GM21360 (cell line): ENCODE measurements around the gene MOB2.

Experiments used
- ATAC-seq: cut with Tn5 transposase; IDR thresholded peaks from one replicate; pipeline ENCODE4 v1.9.1; 2021; ENCODE audit warnings: mild to moderate bottlenecking, moderate library complexity; ENCODE audit not compliant: unreplicated experiment

The MOB2 gene

DNA sequence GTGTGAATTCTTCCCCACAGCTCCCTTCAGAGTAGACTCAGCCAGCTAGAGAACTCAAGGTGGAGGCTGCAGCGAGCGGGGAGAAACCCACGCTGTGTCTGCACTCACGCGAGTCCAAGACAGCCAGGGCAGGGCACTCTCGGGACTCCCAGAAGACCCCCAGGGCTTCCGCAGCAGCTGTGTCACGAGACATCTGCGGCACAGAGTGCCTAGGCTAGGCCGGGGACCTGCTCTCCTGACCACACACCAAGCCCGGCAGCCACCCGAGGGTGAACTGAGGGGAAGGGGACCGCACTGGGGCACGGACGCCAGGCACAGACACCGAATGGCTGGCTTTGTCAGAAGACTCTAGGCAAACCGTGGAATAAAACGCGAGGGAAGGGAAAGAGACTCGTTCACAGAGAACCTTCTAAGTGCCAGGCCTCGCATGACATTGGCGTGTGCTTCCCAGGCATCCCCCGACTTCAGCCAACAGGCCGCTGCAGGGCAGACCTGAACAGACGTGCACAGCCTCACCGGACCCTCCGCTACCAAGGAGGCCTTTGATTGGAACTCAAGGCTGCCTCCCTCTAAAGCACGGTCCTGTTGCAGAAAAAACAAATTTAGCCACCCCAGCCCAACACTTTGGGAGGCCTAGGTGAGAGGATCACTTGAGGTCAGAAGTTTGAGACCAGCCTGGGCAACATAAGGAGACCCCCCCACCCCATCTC is 18.2 kb upstream of the MOB2 start:
- no peak for ATAC-seq

DNA sequence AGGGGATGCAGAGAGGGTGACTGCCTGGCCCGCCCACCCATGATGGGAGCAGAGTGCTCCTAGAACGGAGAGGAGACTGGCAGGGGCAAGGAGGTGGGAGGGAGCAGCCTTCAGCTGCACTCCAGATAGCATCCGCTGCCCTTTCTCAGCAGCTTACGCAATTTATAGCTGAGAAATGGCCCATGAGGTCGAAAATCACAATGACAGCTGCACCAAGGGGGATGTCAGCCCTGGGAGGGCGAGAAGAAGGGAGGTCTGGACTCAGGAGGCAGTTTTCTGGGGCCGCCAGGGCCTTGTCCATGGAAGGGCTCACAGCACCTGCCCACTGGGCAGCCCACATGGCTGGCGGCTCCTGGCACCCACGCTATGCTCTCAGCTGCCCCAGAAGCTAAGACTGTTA is 17.6 kb upstream of the MOB2 start:
- ATAC-seq = no peak

DNA sequence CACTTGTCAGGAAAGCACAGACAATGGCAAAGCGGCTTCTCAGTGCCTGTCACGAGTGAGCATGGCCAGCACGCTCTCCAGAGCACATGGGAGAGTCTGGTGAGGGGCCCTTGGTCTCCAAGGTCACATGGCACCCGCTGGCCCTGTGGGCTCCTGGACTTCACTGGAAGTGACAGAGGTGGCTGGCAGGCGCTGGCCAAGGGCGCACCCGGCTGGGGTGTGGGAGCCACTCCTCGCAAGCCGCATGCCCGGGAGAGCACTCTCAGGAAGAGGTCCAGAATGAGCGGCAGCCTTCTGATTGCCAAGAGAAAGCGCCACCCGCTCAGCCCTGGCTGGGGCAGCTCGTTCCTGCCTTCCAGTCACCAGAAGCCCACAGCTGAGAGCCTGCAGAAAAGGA is 17.1 kb upstream of the MOB2 start:
- no peak for ATAC-seq

DNA sequence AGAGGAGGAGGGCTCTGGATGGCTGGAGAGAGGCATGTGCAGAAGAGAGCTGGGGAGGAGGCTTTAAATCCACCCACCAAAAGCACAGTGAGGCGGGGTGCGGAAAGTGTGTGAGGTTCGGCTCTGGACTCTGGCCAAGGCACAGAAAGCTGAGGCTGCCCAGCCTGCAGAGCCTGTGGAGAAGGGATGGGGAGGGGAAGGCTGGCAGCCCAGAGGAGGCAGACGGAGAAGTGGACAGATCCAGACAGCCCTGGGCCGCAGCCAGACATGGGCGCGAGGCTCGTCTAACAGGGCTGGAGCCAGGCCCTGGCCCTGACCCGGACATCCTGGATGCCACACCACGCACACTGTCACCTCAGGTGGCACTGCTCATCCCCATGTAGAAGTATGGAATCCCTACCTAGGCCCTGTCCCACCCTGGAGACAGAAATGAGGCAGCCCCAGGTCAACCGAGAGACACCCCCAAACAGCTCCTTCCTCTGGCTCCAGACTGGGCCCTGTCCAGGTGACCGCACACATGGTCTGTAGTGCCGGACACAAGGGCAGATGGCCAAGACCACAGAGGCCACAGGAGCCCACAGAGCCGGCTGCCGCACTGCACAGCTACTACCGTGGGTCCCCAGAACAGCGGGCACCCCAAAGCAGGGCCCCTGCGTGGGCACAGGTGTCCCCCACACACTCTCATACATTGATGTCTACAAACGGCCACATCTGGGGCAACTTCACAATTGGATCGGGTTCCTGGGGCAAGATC is 16.6 kb upstream of the MOB2 start:
- ATAC-seq = no peak

DNA sequence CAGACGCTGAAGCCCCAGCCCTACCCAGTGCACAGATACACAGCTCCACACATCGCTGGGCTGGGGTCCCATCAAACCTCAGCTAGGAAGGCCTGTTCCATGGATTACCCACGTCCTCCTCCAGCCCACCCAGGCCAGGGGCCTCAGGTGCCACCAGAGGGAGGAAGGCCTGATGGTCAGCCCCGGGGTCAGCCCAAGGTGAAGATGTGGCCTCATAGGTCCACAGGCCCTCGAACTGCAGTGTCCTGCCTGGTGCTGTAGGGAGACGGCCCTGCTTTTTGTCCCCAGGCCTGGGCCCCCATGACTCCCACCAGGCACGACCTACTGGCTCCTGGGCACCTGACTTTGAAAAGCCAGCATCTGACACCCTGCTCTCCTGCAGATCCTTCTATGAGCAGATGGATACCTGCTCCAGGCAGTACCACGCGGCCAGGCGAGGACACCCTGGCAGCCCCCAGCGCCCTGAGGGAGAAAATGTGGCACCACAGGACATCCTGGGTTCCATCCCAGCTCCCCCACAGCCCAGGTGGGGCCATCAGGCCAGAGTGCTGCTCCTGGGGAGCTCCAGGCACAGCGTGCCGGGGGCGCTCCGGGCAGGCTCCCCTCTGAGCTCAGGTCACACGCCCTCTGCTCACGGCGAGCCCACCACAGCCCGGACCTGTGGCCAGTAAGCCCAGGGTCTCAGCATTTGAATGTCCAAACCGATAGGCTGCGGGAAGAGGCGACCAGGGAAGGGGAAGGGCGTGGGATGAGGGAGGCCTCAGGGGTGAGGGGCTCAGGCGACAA is 15.8 kb upstream of the MOB2 start:
- ATAC-seq = no peak

DNA sequence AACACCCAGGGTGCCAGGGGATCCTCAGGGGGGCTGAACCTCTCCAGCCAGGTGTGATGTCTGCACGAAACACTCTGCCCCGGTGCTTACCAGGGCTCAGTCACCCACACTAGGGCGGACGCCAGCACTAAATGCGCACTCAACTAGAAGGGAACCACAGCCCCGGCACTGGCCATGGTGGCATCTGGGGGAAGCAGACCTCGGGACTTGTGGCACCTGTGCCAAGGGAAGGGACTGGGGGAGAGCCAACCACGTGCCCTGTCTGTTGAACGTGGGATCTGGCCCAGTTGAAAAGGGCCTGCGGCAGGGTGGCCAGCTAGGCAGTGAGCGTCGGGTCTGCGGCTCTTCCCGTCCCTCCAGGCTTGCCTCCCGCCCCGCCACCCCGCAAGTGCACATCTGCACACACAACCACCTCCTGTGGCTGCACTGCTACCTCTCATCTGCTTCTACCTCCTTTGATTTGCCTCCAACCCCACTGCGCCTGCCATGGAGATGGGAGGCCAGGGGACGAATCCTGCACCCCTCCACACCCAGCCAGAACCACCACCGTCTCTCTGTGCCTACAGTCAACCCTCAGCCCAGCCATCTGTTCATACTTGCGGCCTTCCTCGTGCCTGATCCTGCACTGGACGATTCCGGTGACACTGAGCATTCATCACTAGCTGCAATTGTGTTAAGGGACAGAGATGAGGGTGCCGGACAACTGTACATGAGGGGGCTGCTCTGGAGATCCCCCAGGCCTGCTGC is 15.0 kb upstream of the MOB2 start:
- no peak for ATAC-seq

DNA sequence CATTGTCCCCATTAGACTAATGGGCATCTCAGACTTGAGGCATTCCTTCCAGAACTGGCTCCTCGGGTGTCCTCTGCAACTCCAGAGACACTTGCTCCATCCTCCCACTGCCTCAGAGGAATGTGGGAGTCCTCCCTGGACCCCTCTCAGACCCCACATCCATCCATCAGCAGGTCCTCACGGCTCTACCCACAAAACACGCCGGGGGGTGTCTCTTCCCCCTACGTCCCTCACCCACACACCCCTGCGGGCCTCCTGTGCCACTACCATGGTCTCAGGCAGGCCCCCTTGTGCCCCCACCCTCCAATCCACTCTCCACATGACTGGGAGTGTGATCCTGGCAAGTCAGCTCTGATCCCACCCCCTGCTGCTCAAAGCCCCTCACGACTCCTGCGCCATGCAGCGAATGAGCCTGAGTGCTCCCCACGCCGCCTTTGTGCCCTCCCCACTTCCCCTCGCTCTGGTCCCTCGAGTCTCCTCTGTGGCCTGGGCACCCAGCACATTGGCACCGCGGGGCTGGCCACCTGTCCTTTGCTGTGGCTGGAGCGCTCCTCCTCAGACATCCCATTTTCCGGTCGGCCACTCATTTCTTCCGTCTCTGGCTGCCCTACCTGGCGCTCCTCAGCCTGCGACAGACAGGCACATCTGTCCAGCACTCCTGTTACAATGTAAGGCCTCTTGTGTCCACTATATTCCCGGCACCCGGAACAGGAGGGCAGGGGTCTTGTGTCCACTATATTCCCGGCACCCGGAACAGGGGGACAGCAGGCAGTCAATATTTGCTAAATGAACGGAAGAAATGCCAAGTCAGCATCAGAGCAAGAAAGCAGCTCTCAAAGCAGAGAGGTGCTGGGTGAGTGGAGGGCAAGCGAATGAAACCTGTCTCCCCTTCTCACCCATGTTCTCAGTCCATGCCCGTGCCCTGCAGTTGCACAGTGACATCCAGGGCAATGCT is 14.2 kb upstream of the MOB2 start:
- no peak for ATAC-seq

DNA sequence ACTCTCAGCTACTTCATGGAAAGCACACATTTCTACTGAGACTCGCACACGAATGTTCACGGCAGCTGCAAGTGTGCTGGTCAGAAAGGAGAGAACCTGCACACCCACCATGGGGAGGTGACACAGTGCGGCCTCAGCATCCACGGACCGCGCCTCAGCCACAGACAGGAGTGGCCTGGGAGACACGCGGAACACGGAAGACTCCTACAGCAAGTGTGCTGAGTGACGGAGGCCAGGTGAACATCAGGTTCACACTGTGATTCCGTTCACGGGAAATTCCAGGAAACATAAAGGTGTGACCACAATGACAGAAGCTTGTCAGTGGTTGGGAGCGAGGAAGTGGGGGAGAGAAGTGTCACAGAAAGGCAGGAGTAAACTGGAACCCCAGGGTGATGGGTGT is 13.3 kb upstream of the MOB2 start:
- no peak for ATAC-seq

DNA sequence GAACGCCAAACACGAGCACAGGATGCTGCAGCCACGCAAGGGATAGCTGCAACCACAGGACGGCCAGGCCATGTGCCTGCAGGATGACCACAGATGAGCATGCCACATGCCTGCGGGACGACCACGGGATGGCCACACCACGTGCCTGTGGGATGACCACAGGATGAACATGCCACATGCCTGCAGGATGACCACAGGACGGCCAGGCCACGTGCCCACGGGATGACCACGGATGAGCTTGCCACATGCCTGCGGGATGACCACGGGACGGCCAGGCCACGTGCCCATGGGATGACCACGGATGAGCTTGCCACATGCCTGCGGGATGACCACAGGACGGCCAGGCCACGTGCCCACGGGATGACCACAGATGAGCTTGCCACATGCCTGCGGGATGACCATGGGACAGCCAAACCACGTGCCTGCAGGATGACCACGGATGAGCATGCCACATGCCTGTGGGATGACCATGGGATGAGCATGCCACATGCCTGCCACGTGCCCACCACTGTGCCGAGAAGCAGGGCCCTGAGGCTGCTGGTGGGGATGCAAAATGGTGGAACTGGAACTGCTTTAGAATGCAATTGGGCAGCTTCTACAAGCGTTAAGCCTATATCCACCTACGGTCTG is 12.8 kb upstream of the MOB2 start:
- ATAC-seq = no peak

DNA sequence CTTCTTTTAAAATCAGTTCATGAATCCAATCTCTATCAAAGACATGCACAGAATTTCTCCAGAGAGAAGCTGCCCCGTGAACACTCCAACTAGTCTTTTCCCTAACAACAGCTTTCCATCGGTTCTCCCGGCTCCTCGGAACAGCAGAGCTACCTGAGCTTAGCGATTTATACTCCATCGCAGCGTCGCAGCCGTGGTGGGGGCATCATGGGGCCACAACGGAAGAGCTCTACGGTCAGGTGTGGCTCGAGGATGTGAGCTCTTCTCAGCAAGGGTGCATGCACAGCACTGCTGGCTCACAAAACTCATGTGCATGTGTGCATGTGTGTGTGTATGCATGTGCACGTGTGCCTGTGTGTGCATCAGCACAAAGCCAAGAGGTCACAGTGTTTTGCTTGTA is 11.7 kb upstream of the MOB2 start:
- ATAC-seq = no peak

DNA sequence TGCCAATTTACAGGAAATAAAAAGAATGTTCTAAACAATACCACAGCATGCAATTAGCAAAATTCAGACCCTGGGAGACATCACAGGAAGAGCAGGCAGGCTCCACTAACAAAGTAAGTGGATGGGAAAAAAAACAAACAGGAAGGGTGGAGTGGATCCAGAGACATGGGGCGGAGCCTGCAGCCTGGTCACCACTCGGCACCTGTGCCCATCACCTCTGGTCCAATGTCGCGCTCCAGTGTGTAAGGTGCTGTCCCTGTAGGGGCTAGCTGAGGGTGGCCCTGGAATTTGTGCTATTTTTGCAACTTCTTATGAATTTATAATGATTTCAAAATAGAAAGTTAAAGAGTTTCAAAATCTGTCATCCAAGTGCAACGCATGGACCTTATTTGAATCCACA is 11.0 kb upstream of the MOB2 start:
- ATAC-seq = no peak

DNA sequence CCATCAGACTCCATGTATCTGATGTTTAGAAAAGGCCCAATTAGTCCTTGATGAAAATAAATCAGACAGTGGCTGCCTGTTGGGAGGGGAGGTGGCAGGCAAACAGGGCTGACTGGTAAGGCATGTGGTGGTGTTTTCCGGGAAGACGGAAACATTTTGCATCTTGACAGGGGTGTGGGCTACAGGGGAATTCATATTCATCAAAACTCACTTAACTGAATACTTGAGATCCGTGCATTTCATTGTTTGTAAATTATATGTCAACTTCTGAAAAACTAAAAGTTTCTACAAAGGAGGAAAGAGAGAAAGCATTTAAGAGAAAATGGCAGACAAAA is 10.1 kb upstream of the MOB2 start:
- no peak for ATAC-seq

DNA sequence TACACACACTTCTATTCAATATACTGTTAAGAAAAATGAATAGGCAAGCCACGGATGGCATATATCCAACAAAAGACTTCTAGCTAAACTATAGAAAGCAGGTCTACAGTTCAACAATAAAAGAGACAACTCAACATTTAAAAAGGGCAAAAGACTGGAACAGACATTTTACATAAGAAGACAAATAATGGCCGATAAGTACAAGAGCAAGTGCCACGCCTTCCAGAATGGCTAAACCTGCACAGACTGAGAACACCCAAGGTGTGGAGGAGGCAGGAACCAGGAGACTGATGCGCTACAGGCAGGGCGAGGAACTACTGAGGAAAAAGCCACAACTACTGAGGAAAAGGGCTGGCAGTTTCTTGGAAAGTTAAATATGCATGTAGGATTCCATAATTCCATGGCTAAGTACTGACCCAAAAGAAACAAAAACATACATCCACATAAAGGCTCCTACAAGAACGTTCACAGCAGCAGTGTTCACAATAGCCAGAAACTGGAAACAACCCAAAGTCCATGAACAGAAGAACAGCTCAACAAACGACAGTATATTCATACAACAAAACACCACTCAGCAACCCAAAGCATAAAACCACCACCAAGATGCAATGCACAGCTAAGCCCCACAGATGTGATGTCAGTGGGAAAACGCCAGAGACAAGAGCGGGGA is 9.6 kb upstream of the MOB2 start:
- no peak for ATAC-seq

DNA sequence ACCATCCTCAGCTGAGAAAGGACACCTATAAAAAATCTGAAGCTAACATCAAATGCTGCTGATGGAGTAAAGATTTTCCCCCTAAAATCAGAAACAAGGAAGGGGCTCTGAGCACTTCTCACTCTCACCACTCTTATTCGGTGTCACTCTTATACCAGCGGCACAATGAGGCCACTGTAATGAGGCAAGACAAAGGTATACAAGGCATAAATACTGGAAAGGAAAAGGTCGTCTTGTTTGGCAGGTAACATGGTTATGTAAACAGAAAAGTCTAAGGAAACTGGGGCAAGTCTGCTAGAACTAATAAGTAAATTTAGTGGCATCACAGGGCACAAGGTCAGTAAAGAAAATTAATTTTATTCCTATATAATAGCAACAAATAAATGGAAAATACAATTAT is 8.1 kb upstream of the MOB2 start:
- no peak for ATAC-seq

DNA sequence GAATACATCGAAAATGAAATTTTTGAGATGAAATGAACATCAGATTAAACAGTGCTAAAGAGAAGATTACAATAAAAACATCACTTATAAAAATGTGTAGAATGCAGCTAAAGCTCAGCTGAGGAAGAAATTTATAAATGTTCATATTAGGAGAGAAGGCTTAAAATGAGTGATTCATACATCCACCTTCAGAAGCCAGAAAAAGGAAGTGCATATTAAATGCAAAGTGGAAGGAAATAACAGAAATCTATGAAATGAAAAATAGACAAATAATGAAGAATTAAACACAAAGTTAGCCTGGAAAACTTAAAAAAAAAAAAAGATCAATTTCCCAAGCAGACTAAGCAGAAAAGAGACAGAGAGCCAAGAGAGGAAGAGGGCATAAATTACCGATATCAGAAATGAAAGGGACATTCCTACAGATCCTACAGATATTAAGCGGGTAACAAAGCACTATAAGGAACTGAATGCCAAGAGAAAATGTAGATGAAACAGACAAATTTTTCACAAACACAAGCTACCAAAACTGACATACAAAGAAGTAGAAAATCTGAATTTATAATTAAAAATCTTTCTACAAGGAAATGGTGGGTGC is 7.2 kb upstream of the MOB2 start:
- no peak for ATAC-seq

DNA sequence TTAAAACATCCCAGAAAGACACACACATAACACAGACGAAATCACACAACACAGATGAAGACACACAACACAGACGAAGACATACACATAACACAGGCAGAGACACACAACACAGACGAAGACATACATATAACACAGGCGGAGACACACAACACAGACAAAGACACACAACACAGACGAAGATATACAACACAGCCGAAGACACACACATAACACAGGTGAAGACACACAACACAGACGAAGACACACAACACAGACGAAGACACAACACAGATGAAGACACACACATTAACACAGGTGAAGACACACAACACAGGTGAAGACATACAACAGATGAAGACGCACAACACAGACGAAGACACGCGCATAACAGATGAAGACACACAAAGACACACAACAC is 4.8 kb upstream of the MOB2 start:
- no peak for ATAC-seq

DNA sequence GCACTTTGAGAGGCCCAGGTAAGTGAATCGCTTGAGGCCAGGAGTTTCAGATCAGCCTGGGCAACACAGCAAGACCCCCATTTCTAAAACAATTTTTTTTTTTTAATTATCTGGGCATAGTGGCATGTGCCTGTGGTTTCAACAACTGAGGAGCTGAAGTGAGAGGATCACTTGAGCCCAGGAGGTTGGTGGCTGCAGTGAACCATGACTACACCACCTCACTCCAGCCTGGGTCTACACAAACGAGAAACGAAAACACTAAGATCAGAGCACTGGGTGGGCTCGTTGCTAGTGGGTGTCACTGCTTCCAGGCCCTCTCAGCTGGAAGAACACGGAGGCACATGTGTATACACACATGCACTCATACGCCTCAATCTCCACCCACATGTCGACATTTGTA is 4.1 kb upstream of the MOB2 start:
- ATAC-seq = no peak

DNA sequence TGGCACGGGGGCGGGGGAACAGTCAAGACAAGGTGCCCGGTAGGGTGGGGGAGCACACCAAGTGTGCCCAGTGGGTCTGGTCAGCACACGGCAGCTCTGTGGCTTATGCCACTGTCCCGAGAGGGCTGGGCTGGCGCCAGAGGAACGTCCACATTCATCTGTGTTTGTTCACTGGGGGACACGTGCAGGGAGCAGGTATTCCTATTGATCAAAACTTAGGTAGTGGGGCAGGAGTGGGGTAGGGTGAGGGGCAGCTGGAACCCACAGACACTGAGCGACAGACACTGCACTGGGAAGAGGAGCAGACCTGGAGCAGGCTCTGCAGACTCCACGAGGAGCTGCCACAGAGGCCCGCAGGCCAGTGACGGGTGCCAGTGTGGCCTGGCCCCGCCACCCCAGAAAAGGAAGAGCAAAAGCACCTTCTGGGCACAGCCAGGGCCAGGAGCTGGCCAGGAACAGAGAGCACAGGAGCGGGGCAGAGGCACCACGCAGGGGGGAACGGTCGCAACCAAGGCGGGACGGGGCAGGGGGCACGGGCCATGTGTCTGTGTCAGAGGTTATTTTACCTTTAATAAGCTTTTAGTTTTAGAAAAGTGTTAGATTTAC is 2.1 kb upstream of the MOB2 start:
- ATAC-seq = no peak
